Endothelial cell of umbilical vein (primary cell): ENCODE data around the gene RSPH1. TPM values are rescaled to one million over a fixed set of nuclear protein-coding genes. Genes with fewer than 3 reads are reported as not detected.

Source experiments
- BruUV-seq: library from RNA; stranded (reverse); fragments of 400-500 nt; replicated peaks from 2 replicates; lab custom pipeline; 2021; lab: Mats Ljungman, UMichigan
- CTCF ChIA-PET: fragments of 300-600, 350-600 bp; sonication (Branson Sonifier 250); formaldehyde crosslinking; loops from one replicate; lab custom pipeline; 2021; ENCODE audit warnings: antibody characterized with exemption, inconsistent platforms; lab: Charles Lee
- POLR2A ChIA-PET: fragments of 300-600, 350-600 bp; sonication (Branson Sonifier 250); formaldehyde crosslinking; loops from one replicate; lab custom pipeline; 2021; ENCODE audit warnings: antibody characterized with exemption, inconsistent platforms; lab: Charles Lee
- DNase-seq: peaks from one replicate; pipeline ENCODE4 v3.0.0-alpha.2; 2011; ENCODE audit warnings: low read depth, low spot score
- FAIRE-seq: peaks from 2 replicates; lab custom pipeline; 2011; peaks lifted over from hg19 to GRCh38; lab: Jason Lieb, UNC
- H2AFZ ChIP-seq: 2 replicates; pipeline ENCODE4 v1.6.0; 2012; ENCODE audit warnings: low read depth, low read length, control low read depth, inconsistent platforms
- H3K27ac ChIP-seq: 2 replicates; pipeline ENCODE4 v1.5.1; 2011; ENCODE audit warnings: low read depth, mild to moderate bottlenecking, control low read depth, low read length, moderate library complexity; ENCODE audit not compliant: insufficient read depth
- H3K27me3 ChIP-seq, 2 experiments: 2 replicates each; pipeline versions ENCODE4 v1.6.0 to v1.6.1; 2011; ENCODE audit warnings: low read length in 2 of 2, mixed read lengths in 1 of 2; ENCODE audit not compliant: control insufficient read depth in 2 of 2, insufficient read depth in 2 of 2
- H3K36me3 ChIP-seq, 2 experiments: 2 replicates in 1 of 2; 3 replicates in 1 of 2; pipeline ENCODE4 v1.5.1; 2011; ENCODE audit warnings: low read length in 2 of 2, mild to moderate bottlenecking in 1 of 2, moderate library complexity in 1 of 2; ENCODE audit not compliant: control insufficient read depth in 2 of 2, insufficient read depth in 2 of 2; ENCODE audit errors: extremely low read depth in 1 of 2
- H3K4me1 ChIP-seq: 3 replicates; pipeline ENCODE4 v1.5.1; 2011; ENCODE audit warnings: mild to moderate bottlenecking, low read length; ENCODE audit not compliant: control insufficient read depth, insufficient read depth; ENCODE audit errors: extremely low read depth
- H3K4me2 ChIP-seq: 2 replicates; pipeline ENCODE4 v1.6.1; 2011; ENCODE audit warnings: low read length, control low read depth, mixed read lengths; ENCODE audit not compliant: insufficient read depth
- H3K4me3 ChIP-seq, 3 experiments: fragments of 200-600 bp in 1 of 3; sonication (generic), shearing (Covaris generic) in 1 of 3; replicated peaks in 1 of 3; 2 replicates each; pipeline ENCODE4 v1.5.1; 2011 to 2016; ENCODE audit warnings: control low read depth in 3 of 3, low read length in 3 of 3, mild to moderate bottlenecking in 2 of 3, inconsistent platforms in 1 of 3, low read depth in 1 of 3, moderate library complexity in 1 of 3; ENCODE audit not compliant: insufficient read depth in 1 of 3
- H3K79me2 ChIP-seq: 2 replicates; pipeline ENCODE4 v1.6.0; 2012; ENCODE audit warnings: low read length, inconsistent platforms; ENCODE audit not compliant: control insufficient read depth, insufficient read depth
- H3K9ac ChIP-seq: replicated peaks from 2 replicates; pipeline ENCODE3; 2011; ENCODE audit warnings: low read length, control low read depth; ENCODE audit not compliant: insufficient read depth; ENCODE audit errors: extremely low read depth
- H3K9me1 ChIP-seq: replicated peaks from 3 replicates; pipeline ENCODE4 v1.6.0; 2011; ENCODE audit warnings: mild to moderate bottlenecking, low read length; ENCODE audit not compliant: control insufficient read depth, insufficient read depth; ENCODE audit errors: extremely low read depth
- H3K9me3 ChIP-seq: replicated peaks from 2 replicates; pipeline ENCODE4 v1.5.1; 2012; ENCODE audit warnings: low read length, inconsistent platforms; ENCODE audit not compliant: control insufficient read depth, insufficient read depth
- H4K20me1 ChIP-seq: replicated peaks from 2 replicates; pipeline ENCODE3; 2011; ENCODE audit warnings: mild to moderate bottlenecking, low read length; ENCODE audit not compliant: control insufficient read depth, insufficient read depth; ENCODE audit errors: extremely low read depth
- CTCF ChIP-seq, 2 donors: IDR thresholded peaks; 1 replicate in 1 of 2; 2 replicates in 1 of 2; pipeline ENCODE4 v1.5.1; 2011; ENCODE audit warnings: low read length in 2 of 2, mild to moderate bottlenecking in 2 of 2, moderate library complexity in 2 of 2, control low read depth in 1 of 2, inconsistent platforms in 1 of 2, low read depth in 1 of 2; ENCODE audit not compliant: insufficient read depth in 1 of 2; ENCODE audit errors: extremely low read depth in 1 of 2
- EZH2 ChIP-seq: IDR thresholded peaks from 2 replicates; pipeline ENCODE4 v1.6.1; 2012; ENCODE audit warnings: borderline replicate concordance, low read depth, mild to moderate bottlenecking, moderate library complexity, low read length, inconsistent platforms; ENCODE audit not compliant: severe bottlenecking
- FOS ChIP-seq: IDR thresholded peaks from 2 replicates; pipeline ENCODE4 v1.6.1; 2011; ENCODE audit warnings: mild to moderate bottlenecking, low read length, moderate library complexity, borderline replicate concordance; ENCODE audit not compliant: insufficient read depth
- GATA2 ChIP-seq: IDR thresholded peaks from 2 replicates; pipeline ENCODE4 v1.7.0; 2011; ENCODE audit warnings: low read depth, mild to moderate bottlenecking, moderate library complexity, mixed read lengths, low read length; ENCODE audit not compliant: insufficient read length, insufficient read depth
- JUN ChIP-seq: IDR thresholded peaks from 2 replicates; pipeline ENCODE4 v1.6.1; 2011; ENCODE audit warnings: borderline replicate concordance, low read depth; ENCODE audit not compliant: insufficient read length, insufficient read depth
- MAX ChIP-seq: IDR thresholded peaks from 2 replicates; pipeline ENCODE4 v1.6.1; 2011; ENCODE audit not compliant: insufficient read depth, insufficient read length
- MYC ChIP-seq: IDR thresholded peaks from one replicate; pipeline ENCODE4 v1.6.1; 2011; ENCODE audit warnings: mild to moderate bottlenecking, low read depth, low read length
- POLR2A ChIP-seq: IDR thresholded peaks from 2 replicates; pipeline ENCODE4 v1.6.1; 2012; ENCODE audit warnings: low read depth, mild to moderate bottlenecking, control low read depth, low read length
- POLR2AphosphoS5 ChIP-seq: IDR thresholded peaks from 2 replicates; pipeline ENCODE4 v1.6.1; 2012; ENCODE audit warnings: low read depth, mild to moderate bottlenecking, control low read depth, low read length, moderate library complexity; ENCODE audit not compliant: insufficient read depth
- dilution Hi-C: fragments of 300-500 bp; cut with MboI; formaldehyde crosslinking; loops from one replicate; pipeline ENCODE4 v1.15.0; 2019; ENCODE audit warnings: low sequenced_read_pairs; ENCODE audit not compliant: extremely low pct_ligation_motif_present
- intact Hi-C: fragments of 100-400 bp; cut with micrococcal nuclease; formaldehyde crosslinking; loops from one replicate; pipeline ENCODE4 v1.10.0; 2022
- polyA plus RNA-seq, 4 experiments: library from polyadenylated mRNA; depleted of rRNA in 3 of 4; stranded (reverse) in 3 of 4; unstranded in 1 of 4; fragments of >200 nt; gene quantifications; 2 replicates each; pipeline versions ENCODE4 v1.2.1 to v1.2.3, GENCODE V29; 2011 to 2012; ENCODE audit warnings: missing spikeins in 1 of 4
- total RNA-seq: library from RNA; stranded (reverse); gene quantifications from 2 replicates; pipeline ENCODE4 v1.2.3, GENCODE V29; 2021

Gene RSPH1
- total and polyA plus RNA-seq, 2 donors (not counting 3 experiments of a cell fraction or from before 2014, with no cell fraction given), result 0.08 TPM; not detected in 1

- peaks cover 0 to 2% of the 10 kb centered on the region in 2 experiments for H3K36me3 ChIP-seq
- no peak overlapping the region for H3K27ac ChIP-seq
- H3K9me3 ChIP-seq, result no peaks in the 10 kb centered on the region
- DNase-seq, result no peak
- no peaks in the 10 kb centered on the region for H3K79me2 ChIP-seq
- no peak overlapping the region for H3K4me3 ChIP-seq
- no peak for FAIRE-seq
- no peaks in the 10 kb centered on the region for H3K4me1 ChIP-seq
- intact Hi-C loops (no loop called here), dilution Hi-C loops (no loop called here)
- H3K4me2 ChIP-seq, result no peak overlapping the region
- ChIA-PET POLR2A (no interaction called here), CTCF (no interaction called here)
- H2AFZ ChIP-seq, result no peak overlapping the region
- no TSS peak for BruUV-seq
- H4K20me1 ChIP-seq, result no peaks in the 10 kb centered on the region
- H3K9ac ChIP-seq, result no peak overlapping the region
- H3K27me3 ChIP-seq, result no peaks in the 10 kb centered on the region
- TF ChIP-seq MYC, result no peak
- TF ChIP-seq EZH2, result no peak
- no peaks in the 10 kb centered on the region for H3K9me1 ChIP-seq
Measured at GRCh38 chr21:42521805-42522204, 25.8 kb upstream of the RSPH1 start.

- dilution Hi-C loops (no loop called here), intact Hi-C loops (no loop called here)
- Histone ChIP-seq H3K36me3 (peaks cover 0 to 2% of the 10 kb centered on the region in 2 experiments), H3K9me1 (no peaks in the 10 kb centered on the region), H3K79me2 (no peaks in the 10 kb centered on the region), H3K4me3 (no peak overlapping the region), H3K4me2 (no peak overlapping the region), H4K20me1 (no peaks in the 10 kb centered on the region), H3K9ac (no peak overlapping the region), H2AFZ (no peak overlapping the region), H3K9me3 (no peaks in the 10 kb centered on the region), H3K27me3 (no peaks in the 10 kb centered on the region), H3K4me1 (no peaks in the 10 kb centered on the region), H3K27ac (no peak overlapping the region)
- DNase-seq (no peak), FAIRE-seq (no peak)
- no TSS peak for BruUV-seq
- CTCF ChIA-PET, result no interaction called here
- POLR2A ChIA-PET, result no interaction called here
- no peak for TF ChIP-seq GATA2
- TF ChIP-seq EZH2, result no peak
- no peak for TF ChIP-seq POLR2A
- no peak for TF ChIP-seq MAX
- no peak for TF ChIP-seq CTCF (IDR thresholded peaks at IDR 0.05; ENCODE audit: extremely low read depth in 1 of 2, insufficient read depth in 1 of 2, low read depth in 1 of 2, low read length in 2 of 2)
- TF ChIP-seq FOS, result no peak
- no peak for TF ChIP-seq JUN
- TF ChIP-seq POLR2AphosphoS5, result no peak
Measured at GRCh38 chr21:42521384-42521783, 25.4 kb upstream of the RSPH1 start.
